DOHH2 (cell line): ENCODE data around the gene HSD3B2.
"Not testable (repeated sequence)": the region's sequence is repeated elsewhere in the genome, so short reads cannot be mapped to it uniquely, and the experiment has no call there.

Experiments
- EZH2phosphoT487 ChIP-seq: fragments of 200-600 bp; sonication (generic); IDR thresholded peaks from 2 replicates; pipeline ENCODE4 v1.6.1; 2017; ENCODE audit warnings: borderline replicate concordance, mild to moderate bottlenecking, antibody characterized with exemption, low read length, moderate library complexity, mixed read lengths
- TF ChIP-seq, protein P1 (sequence below): fragments of 200-600 bp; sonication (generic); IDR thresholded peaks from one replicate; pipeline ENCODE4 v1.5.1; 2014; ENCODE audit warnings: antibody characterized with exemption, mild to moderate bottlenecking, low read depth, low read length; ENCODE audit not compliant: poor library complexity, severe bottlenecking

DNA sequence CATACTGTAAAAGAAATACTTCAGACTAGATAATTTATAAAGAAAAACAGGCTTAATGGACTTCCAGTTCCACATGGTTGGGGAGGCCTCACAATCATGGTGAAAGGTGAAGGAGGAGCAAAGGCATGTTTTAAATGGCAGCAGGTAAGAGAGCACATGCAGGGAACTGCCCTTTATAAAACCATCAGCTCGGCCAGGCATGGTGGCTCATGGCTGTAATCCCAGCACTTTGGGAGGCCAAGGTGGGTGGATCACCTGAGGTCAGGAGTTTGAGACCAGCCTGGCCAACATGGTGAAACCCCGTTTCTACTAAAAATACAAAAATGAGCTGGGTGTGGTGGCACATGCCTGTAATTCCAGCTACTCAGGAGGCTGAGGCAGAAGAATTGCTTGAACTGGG lies 37.4 kb upstream of the HSD3B2 start:
- TF ChIP-seq, protein P1, sequence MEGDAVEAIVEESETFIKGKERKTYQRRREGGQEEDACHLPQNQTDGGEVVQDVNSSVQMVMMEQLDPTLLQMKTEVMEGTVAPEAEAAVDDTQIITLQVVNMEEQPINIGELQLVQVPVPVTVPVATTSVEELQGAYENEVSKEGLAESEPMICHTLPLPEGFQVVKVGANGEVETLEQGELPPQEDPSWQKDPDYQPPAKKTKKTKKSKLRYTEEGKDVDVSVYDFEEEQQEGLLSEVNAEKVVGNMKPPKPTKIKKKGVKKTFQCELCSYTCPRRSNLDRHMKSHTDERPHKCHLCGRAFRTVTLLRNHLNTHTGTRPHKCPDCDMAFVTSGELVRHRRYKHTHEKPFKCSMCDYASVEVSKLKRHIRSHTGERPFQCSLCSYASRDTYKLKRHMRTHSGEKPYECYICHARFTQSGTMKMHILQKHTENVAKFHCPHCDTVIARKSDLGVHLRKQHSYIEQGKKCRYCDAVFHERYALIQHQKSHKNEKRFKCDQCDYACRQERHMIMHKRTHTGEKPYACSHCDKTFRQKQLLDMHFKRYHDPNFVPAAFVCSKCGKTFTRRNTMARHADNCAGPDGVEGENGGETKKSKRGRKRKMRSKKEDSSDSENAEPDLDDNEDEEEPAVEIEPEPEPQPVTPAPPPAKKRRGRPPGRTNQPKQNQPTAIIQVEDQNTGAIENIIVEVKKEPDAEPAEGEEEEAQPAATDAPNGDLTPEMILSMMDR, result not testable (repeated sequence)
- TF ChIP-seq EZH2phosphoT487, result not testable (repeated sequence)
